OCI-M2 (cell line): Measurements from ENCODE around the gene CIROP.

Source experiments
- DNase-seq: peaks from one replicate; lab custom pipeline; 2025; ENCODE audit not compliant: unreplicated experiment; lab: John Stamatoyannopoulos, UW

The CIROP gene

GRCh38 chr14:23104591-23105347 is at the start of gene CIROP:
TSS of gene CIROP (minus strand) at chr14:23104989. CDS start at chr14:23104920, 69 bp downstream.
- no peak for DNase-seq

GRCh38 chr14:23153851-23154796 is 49.3 kb upstream of the CIROP start:
- no peak for DNase-seq

GRCh38 chr14:23151342-23151741 is 46.6 kb upstream of the CIROP start:
- DNase-seq, result no peak

- DNase-seq, result no peak
Measured at GRCh38 chr14:23149745-23150144, 45.0 kb upstream of the CIROP start.

GRCh38 chr14:23148591-23149249 is 43.9 kb upstream of the CIROP start:
- no peak for DNase-seq

GRCh38 chr14:23147676-23148075 is 42.9 kb upstream of the CIROP start:
- DNase-seq, result no peak

- no peak for DNase-seq
Measured at GRCh38 chr14:23146980-23147379, 42.2 kb upstream of the CIROP start.

- no peak for DNase-seq
Measured at GRCh38 chr14:23146351-23146910, 41.6 kb upstream of the CIROP start.

- no peak for DNase-seq
Measured at GRCh38 chr14:23145794-23146350, 41.1 kb upstream of the CIROP start.

- no peak for DNase-seq
Measured at GRCh38 chr14:23143911-23144310, 39.1 kb upstream of the CIROP start.

- DNase-seq, result no peak
Measured at GRCh38 chr14:23142826-23143225, 38.0 kb upstream of the CIROP start.

GRCh38 chr14:23141706-23142444 is 37.1 kb upstream of the CIROP start:
- no peak for DNase-seq

- no peak for DNase-seq
Measured at GRCh38 chr14:23140371-23140770, 35.6 kb upstream of the CIROP start.

- DNase-seq, result no peak
Measured at GRCh38 chr14:23139874-23140273, 35.1 kb upstream of the CIROP start.

- DNase-seq, result no peak
Measured at GRCh38 chr14:23137813-23138535, 33.2 kb upstream of the CIROP start.

- DNase-seq, result no peak
Measured at GRCh38 chr14:23137192-23137812, 32.5 kb upstream of the CIROP start.

GRCh38 chr14:23136566-23137133 is 31.9 kb upstream of the CIROP start:
- DNase-seq, result no peak

GRCh38 chr14:23132970-23133369 is 28.2 kb upstream of the CIROP start:
- no peak for DNase-seq

GRCh38 chr14:23131482-23131881 is 26.7 kb upstream of the CIROP start:
- DNase-seq, result no peak
